Left renal cortex interstitium (tissue), 4 donors: ENCODE data around the gene HTRA2. TPM values are rescaled to one million over a fixed set of nuclear protein-coding genes. Genes with fewer than 3 reads are reported as not detected.
A peak's percentile ranks its signal among the peaks of the same experiment; 100 is the strongest.

Source experiments
- DNase-seq, 4 donors: peaks; one replicate each; pipeline ENCODE4 v3.0.0-alpha.2; 2013; ENCODE audit warnings: low read depth in 4 of 4, low spot score in 2 of 4, missing footprints in 1 of 4
- polyA plus RNA-seq, 4 donors: library from polyadenylated mRNA; unstranded; fragments of 120-200 nt; gene quantifications; one replicate each; pipeline ENCODE4 v1.2.1, GENCODE V29; 2013; ENCODE audit not compliant: insufficient read length in 4 of 4

HTRA2 gene
- polyA plus RNA-seq, 4 donors: 33.6 to 36.9 (median 35.0) TPM

DNA sequence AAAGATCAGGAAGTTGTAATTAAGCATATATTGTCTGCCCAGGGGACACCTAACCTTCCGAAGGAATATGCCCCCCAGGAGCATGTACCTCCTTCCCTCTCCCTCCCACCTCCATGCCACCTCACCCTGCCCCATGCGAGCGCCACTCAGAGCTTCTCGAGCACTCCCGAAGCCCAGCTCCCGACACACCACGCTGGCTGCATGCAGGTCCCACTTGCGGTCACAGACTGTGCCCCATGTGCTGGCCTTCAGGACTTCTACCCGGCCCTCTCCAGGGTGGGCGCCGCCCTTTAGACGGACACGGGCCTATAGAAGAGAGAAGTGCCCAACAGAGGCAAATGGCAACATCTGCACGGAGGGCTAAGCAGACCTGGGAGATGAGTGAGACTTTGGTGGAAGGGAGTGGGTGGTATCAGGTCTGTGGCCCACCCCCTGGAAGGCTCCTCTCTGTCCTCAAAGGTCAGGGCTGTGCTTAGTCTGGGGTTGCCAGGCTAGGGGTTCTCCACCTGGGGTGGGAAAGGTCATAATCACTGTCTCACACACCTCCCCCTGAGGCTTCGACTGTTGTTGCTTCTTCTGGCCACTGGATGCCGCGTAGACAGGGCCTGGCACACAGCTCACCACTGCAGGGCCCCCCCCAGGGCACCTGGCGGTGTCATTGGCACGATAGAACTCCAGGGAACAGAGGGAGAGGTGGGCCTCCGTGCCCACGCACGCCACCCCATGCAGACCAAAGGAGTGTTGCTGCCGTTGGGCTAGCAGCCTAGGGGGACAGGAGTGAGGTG is 6.6 kb downstream of the HTRA2 start:
- no peak for DNase-seq

DNA sequence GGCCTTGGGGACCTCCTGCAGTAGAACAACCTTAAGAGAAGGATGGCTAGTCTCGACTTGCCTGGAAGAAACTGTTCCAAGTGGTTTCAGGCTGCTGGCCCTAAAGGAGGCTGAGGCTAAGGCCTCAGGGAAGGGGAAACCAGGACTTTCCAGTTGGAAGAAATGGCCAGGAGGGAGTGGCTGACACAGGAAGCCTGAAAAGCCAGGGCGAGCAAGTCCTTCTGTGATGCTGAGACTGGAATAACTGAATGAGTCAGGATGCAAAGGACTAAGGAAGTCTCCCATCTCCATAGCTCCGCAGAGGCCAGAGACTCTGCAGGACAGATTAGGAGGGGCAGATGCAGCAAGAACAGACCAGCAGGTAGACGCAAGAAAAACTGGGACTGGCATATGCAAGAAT is 7.4 kb downstream of the HTRA2 start:
- no peak for DNase-seq

DNA sequence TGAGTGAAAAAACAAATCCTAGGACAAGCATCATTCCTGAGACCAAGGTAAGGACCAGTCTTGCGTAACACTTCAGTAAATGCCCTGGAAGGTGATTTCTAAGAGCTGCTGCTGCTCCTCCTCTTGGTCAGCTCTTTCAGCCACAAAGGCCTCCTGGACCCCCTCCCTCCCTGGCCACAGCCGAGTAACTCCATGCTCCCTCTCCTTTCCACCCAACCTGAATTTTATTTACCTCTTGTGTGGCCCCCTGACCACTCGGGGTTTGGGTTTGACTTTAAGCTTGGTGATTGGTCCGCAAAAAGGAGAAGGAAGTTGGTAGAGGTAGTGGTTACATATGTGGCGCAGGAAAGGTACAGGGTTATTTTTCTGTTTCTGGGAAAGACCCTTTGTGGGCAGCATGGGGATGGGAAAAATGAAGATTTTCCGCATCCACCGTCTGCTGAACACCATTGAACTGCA is 9.2 kb downstream of the HTRA2 start:
- DNase-seq: no peak

DNA sequence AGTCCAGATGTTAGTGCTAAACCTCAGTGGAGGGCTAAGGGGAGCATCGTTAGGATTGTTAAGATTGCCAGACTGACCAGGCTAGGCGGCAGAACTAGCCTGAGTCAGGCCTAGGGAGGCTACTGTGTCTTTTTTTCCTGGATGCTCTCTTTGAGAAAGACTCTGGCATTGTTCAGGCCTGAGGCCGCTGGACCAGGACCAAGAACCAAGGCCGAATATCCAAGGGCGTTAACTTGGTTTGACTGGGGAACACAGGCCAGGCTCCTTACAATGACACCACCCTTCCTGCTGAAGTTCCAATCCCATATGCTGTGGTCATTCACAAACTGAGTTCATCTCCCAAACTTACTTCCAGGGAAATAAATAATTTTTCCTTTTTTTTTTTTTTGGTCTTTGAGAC is 10.6 kb downstream of the HTRA2 start:
- no peak for DNase-seq

DNA sequence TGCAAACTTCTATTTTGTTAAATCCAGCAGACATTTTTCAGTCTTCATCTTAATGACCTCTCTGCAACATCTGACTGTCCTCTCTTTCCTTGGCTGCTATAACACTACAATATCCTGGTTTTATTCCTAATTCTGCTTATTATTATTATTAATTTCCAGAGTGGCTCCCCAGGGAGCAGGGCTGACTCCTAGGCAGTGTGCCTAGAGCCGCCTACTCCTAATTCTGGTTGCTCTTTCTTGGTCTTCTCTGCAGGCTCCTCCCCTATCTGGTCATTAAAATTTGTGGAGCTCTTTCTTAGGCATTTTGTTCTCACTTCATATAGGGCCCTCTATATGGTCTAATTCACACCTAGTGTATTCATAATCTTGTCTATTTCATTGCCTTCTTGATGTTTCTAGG is 13.2 kb downstream of the HTRA2 start:
- DNase-seq: no peak

DNA sequence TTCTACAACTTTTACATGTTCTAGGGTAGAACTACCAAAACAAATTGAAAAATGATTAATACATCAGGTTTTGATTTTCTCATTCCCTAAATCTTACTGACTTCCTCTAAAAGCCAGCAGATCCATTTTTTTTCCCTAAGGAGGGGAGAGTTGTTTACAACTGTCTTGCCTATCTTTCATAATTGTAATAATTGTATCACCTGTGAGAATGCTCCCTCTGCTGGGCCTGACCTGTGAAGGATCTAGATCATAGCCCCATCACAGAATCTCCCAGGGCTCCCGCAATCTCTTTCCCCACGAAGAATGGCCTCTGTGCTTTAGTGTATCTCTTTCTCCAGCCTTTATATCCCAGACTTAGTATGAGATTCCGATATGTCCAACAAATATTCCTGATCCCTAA is 14.9 kb downstream of the HTRA2 start:
- no peak for DNase-seq

DNA sequence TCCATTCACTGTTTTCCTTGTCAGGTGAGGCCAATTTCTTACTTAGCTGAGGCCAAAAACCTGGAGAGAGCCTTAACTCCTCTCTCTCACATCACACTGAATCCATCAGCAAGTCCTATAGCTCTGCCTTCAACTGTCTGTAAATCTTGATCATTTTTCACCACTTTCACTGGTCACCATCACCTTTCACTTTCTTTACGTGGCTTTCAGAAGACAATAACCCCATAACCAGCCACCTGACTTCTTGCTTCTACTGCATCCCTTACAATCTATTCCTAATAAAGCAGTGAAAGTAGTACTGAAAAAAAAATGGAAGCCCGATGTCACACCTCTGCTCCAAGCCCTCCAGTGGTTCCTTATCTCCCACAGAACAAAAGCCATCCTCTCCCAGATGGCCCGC is 16.3 kb downstream of the HTRA2 start:
- no peak for DNase-seq

DNA sequence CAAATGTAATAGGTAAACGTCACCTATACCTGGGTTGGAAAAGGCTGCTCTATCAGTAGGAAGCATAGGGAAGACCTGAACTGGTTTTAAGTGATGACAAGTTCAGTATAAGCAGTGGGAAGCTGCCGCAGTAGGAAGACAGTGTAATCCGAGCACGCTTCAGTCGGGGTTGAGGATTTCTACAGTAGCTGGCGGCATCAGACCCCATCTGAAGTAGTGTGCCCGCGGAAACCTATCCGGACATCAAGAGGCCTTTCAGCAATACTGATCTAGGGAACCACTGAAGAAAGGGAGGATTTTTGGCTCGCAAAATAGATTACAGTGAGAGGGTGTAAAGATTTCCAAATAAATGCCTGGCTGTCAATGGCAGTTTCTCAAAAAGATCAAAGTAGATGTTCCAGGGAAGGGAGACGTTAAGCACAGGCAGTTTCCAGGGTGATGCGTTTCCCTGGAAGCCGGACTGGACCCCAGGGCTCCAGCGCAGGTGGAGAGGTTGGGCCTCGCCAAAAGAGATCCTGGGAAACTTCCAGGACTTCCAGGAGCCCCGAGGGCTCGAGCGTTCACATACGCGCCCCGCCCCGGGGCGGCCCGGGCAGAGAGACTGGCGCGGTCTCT is 18.7 kb downstream of the HTRA2 start:
- no peak for DNase-seq

DNA sequence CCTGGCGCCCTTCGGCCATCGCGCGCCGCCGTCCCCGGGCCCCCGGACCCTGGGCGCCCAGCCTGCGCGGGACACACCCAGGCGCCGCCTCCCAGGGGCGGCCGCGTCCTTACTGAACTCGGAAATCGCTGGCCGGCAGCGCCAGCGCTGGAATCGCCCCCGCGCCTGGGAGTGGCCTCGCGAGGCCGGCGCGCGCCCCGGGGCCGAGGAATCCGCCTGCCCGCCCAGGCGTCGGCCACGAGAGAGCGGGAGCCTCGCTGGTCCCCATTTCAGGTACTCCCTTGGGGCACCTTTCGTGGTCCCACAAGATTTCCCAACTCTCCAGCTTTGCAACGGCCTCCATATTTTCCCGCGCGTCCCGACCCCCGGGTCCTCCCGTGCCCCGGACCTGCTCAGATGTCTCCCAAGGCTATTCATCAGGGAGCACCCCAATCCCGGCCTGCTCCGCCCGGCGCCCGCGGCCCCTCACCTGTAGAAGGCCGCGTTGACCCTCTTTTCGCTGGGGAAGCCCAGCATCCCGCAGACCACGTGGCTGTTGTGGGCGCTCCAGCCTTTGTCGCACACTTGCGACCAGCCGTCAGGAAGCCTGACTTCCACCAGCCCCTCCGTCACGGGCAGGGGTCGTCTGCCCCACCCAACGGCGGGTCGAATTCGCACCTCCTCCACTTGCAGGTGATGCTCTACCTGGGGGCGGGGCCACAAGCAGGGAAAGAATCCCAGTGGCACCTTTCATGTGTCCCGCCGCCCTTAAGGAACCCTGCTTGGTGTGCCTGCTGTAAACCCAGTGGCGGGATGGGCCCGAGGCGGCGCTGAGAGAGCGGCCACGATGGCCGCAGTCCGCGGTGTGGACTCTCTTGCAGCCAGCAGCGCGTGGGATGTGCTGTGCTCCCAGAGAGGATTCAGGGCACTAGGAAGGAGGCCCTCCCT is 19.4 kb downstream of the HTRA2 start:
- peak in 1 of 4 donors; percentile 39 for DNase-seq

DNA sequence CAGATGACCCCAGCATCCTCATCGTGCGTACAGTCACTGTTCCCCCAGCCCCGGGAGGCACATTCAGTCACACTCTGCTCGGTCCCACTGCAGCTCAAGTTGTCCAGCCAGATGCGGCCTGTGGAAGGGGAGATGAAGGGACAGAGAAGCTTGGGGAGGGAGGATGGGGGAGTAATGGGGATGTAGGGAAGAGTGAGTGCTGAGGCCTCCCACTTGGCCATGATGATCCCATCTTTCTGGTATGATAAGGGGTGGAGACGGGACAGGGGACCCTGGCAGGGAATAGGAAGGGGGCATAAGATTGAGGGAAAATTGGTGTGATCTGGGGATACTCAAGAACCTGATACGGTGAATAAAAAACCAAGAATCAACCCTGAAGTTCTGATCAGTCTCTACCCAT is 20.5 kb downstream of the HTRA2 start:
- no peak for DNase-seq

DNA sequence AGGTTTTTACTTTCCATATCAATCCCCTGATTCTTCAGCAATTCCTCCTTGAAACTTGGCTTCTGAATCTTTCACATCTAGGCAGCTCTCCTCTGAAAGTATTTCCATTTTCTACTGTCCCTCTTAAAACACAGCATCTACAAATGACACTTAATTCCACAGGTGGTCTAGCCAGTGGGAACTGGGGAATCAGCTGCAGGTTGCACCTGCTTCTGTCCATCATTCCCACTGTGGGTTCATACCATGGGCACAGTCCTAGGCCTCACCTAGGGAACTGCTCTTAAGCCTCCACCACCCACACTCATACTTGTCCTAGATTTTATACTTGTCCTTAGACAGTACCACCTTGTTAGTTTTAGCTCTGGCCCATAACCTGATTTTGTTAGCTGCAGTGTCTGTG is 21.8 kb downstream of the HTRA2 start:
- DNase-seq: no peak

DNA sequence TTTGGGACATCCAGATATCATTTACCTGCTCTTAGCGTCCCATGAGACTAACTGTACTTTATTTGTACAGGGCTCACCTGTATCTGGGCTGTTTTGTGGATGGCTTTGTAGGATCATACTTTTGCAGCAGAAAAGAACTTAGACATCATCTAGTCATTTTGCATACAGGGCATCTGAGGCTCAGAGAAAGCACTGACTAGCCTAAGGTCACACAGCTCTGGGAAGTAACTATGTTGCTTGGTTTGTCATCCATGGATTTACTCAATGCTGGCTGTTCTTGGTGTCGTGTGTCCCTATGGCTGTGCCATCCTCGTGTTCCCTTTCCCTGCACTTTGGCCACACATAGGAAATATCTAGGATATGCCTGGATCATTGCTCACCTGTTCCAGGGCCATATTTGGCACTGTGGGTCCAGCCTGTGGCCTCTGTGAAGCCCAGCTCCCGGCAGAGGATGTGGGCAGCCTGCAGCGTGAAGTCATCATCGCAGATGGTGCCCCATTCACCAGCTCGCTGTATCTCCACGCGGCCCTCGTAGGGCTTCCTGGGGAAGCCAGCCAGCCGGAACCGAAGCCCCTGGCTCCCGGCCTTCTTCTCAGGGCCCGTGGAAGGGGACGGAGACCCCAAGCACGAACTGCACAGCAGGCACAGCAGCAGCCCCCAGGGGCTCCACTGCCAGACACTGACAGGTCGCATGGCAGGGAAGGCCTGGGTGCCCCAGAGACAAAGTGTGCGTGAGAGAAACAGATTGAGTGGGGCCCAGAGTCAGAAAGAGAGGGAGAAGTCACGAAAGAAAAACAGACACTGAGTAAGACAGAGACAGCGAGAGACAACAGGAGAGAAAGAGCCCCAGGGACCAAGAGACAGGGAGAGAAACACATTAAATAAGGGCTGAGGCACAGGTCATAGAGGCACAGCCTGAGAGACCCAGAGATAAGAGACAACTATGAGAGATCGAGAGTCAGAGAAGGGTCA is 22.5 kb downstream of the HTRA2 start:
- DNase-seq: no peak

DNA sequence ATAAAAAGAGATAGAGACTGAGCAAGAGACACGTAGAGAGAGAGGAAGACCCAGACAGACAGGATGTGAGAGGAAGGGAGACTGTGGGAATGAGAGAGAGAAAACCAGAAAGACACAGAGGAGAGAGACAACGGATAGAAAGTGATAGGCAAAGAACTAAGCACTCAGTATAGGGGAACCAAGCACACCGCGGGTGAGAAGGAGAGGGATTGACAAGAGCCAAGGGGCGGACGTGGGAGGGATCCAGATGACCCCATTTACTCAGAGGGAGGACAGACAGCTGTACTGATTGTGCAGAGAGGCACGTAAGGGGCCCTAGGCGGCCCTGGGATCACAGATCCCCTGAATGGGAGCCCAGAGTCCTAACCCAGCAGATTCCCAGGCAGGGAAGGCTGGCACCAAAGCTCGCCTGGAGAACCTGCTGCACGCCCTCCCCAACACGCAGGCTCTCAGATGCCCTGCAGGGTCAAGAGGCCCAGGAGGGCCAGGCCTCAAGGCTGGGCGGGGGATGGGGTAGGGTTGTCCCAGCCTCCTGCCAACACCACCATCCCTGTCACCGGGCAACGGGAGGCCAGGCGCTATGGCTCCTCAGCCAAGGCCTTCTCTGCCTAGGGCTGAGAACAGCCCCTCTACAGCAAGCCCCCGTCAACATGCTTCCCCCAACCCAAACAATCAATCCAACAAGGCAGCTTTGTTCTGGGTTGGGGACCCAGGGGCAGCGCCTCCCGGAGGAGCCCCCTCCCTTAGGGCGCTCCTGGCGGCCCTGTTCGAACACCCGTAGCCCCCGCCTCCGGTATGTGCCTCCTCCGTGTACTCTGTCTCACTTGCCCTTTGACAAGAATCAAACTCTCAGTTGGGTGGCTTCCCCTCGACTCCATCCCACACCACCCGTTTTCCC is 23.4 kb downstream of the HTRA2 start:
- DNase-seq: no peak

DNA sequence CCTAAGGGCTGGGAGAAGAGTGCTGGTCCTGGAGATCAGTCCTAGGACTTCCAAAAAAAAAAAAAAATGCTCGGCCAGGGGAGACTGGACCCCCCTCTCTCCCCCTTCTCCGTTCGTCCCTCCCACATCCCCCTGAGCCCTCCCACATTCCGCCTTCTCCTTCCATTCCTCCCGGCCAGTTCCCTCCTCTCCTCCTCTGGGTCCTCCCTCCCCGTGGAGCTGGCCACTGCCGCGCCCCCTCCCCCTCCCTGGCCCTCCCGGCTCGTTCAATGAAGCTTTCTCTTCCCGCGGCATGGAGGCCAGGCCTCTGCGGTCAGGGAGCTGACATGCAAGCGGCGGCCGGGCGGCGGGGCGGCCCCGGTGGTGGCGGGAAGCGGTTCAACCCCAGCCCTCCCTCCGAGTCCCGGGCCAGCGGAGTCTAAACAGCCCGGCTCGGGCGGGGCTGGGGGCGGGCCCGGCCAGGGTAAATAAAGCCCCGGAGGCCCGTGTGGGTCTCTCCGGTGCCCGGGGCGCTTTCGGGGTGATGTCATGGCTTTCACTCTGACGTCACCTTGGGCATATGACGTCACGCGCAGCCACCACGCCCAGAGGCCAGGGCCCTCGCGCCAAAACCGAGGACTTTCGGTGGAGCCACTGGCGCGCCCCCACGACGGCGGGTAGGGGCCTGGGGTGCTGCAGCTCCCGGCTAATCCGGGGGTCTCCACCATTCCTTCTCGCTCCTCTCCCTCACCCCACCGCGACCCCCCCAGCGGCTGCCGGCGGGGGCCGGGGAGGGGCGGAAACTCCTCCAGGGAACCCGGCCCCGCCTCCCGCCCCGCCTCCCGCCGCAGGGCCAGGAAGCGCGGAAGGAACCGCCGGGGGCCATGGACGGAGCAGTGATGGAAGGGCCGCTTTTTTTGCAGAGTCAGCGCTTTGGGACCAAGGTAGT is 24.4 kb downstream of the HTRA2 start, which contains the start of the genes DOK1 and LOXL3:
Gene DOK1, plus strand, starts transcription at position 829 of the 928 bp plus-strand sequence. Its CDS starts 35 bp downstream, at position 864.
Gene LOXL3, minus strand, starts transcription at position 51 of the 928 bp plus-strand sequence. CDS start 1,308 bp downstream, outside the sequence.
- DNase-seq: peak in 2 of 4 donors; percentile 80 to 88

DNA sequence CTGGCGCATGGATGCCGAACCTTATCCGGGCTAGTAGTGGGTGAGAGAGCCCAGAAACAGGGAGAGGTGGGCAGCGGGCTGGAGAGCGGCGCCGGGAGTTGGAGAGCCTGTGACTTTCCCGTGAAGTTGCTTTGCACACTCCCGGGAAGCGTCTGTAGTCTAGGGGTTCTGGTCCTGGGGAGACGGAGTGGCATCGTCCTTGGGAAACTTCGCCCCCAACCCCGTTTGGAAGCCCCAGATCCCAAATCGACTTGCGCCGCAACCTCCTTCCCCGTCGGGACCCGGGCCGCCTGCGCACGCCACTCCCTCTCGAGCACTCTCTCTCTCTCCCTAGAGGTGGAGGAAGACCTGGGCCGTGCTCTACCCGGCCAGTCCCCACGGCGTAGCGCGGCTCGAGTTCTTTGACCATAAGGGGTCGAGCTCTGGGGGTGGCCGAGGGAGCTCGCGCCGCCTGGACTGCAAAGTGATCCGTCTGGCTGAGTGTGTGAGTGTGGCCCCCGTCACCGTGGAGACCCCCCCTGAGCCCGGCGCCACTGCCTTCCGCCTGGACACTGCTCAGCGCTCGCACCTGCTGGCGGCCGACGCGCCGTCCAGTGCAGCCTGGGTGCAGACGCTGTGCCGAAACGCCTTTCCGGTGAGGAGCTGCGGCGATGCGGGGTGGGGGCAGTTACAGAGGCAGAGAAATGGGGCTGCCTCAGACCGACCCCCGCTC is 25.2 kb downstream of the HTRA2 start:
- DNase-seq: no peak

DNA sequence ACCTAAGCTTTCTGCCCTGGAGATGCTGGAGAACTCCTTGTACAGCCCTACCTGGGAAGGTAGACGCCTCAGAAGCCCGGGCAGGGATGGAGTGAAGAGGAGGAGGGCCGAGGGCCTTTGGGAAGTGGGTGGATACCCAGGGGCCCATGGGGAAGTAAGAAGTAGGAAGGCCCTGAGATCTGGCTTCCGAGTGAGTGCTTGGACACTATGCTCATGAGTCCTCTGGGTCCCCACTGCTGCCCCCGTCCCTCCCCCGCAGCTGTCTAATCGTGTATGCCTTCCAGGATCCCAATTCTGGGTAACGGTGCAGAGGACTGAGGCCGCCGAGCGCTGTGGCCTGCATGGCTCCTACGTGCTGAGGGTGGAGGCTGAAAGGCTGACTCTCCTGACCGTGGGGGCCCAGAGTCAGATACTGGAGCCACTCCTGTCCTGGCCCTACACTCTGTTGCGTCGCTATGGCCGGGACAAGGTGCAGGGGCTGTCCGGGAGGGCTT is 25.9 kb downstream of the HTRA2 start:
- no peak for DNase-seq

DNA sequence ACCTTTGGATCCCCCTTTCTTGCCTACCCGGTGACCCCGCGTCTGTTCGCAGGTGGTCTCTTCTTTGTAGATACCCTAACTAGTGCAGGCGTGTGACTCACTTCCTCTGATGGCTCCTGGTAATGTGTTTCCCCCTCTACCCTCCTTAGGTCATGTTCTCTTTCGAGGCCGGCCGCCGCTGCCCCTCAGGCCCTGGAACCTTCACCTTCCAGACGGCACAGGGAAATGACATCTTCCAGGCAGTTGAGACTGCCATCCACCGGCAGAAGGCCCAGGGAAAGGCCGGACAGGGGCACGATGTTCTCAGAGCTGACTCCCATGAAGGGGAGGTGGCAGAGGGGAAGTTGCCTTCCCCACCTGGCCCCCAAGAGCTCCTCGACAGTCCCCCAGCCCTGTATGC is 26.4 kb downstream of the HTRA2 start:
- DNase-seq: no peak
